ENCODE measurements around the gene TM4SF20.

TM4SF20 gene

DNA sequence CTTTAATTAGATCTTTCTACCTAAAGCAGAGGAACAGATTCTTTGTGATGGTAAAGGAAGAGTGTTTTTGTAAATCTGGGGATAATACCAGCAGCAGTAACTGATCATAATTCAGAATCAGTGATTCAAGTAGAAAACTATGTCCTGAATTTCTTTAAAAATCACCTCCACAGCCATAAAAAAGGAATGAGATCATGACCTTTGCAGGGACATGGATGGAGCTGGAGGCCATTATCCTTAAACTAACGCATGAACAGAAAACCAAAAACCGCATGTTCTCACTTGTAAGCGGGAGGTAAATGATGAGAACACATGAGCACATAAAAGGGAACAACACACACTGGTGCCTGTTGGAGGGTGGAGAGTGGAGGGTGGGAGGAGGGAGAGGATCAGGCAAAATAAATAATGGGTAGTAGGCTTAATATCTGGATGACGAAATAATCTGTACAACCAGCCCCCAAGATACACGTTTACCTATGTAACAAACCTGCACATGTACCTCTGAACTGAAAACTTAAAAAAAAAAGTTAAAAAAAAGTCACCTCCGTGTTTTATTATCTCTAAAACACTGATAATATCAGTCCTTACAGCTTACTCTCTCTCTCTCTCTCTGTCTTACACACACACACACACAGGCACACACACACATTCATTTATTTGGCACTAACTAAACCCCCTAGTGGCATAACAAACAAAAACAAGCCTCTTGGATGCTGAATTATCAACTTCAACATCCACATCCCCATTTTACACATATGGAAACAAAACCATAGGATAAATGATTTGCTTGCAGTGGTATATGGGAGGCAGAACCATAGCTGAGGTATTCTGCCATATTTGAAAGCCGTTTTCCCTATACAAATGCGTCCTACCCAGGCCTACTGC, 1.4 kb downstream of the TM4SF20 start:
- Histone ChIP-seq H3K4me1 (ENCODE audit: control insufficient read depth, insufficient read depth, low read length) (peaks cover 12% of the 10 kb centered on the region), H3K9me3 (ENCODE audit: control insufficient read depth, insufficient read depth, low read depth, low read length) (no peaks in the 10 kb centered on the region), H3K36me3 (ENCODE audit: control insufficient read depth in 2 of 2, insufficient read depth in 1 of 2, low read length in 2 of 2) (no peaks in the 10 kb centered on the region), H3K27ac (ENCODE audit: extremely low read depth, low read depth, low read length) (no peak overlapping the region), H3K4me3 (ENCODE audit: low read depth, low read length) (no peak overlapping the region)
- POLR2A ChIA-PET, result no interaction called here
- TF ChIP-seq, protein P1, sequence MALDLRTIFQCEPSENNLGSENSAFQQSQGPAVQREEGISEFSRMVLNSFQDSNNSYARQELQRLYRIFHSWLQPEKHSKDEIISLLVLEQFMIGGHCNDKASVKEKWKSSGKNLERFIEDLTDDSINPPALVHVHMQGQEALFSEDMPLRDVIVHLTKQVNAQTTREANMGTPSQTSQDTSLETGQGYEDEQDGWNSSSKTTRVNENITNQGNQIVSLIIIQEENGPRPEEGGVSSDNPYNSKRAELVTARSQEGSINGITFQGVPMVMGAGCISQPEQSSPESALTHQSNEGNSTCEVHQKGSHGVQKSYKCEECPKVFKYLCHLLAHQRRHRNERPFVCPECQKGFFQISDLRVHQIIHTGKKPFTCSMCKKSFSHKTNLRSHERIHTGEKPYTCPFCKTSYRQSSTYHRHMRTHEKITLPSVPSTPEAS (tag by site-specific recombination; IDR thresholded peaks at IDR 0.05), result peak; percentile 74
- TF ChIP-seq CTCF (tag by site-specific recombination; IDR thresholded peaks at IDR 0.05) (peak; percentile 58; the same call in 1 of the 2 replicates), ZNF660 (tag by site-specific recombination; IDR thresholded peaks at IDR 0.05) (no peak)
- CTCF ChIA-PET, result interaction anchor here (0.6 to 2.1 kb wide), 5 partner anchors 9 to 510 kb away, joined by 3 to 9 read pairs (median 3); no protein-coding TSS in a partner anchor

DNA sequence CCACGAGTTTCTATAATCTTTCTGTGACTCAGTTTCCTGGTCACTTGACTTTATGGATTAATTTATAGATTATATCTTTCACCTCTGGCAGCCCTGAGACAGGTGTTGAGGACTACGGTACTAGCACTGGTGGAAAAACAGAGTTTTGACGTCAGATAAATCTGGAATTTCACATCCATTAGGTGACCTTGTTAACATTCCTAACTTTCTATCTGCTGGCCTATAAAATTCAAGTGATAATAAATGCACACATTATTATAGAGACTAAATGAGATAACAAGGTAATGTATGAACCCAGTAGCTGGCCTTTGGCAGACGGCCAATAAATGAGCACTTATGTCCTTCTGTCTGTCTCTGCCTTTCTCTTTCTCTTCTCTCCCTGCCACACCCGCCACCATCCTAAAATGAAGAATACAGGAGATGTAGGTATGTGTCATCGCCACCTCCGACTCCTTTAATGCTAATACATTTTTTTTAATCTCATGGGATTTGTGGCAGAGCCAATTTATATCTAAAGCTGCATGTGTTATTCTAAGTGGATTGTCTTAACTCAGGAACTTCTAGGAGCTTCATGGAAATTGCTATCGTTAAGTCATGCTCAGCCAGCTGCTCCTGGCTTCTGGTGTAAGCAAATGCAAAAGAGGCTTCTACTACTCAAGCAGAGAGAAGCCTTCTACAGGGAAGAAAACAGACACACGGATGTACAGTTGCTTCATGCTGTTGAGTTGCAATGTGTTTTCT, 2.3 kb downstream of the TM4SF20 start:
- ChIA-PET CTCF (interaction anchor here (0.5 to 2.1 kb wide), 5 partner anchors 10 to 245 kb away, joined by 3 to 9 read pairs (median 3); no protein-coding TSS in a partner anchor), POLR2A (interaction anchor here (0.6 kb wide), 1 partner anchor 496 kb away, joined by 7 read pairs; no protein-coding TSS in a partner anchor)
- Histone ChIP-seq H3K9me3 (ENCODE audit: control insufficient read depth, insufficient read depth, low read depth, low read length) (no peaks in the 10 kb centered on the region), H3K27ac (ENCODE audit: extremely low read depth, low read depth, low read length) (no peak overlapping the region), H3K4me3 (ENCODE audit: low read depth, low read length) (no peak overlapping the region), H3K4me1 (ENCODE audit: control insufficient read depth, insufficient read depth, low read length) (peaks cover 12% of the 10 kb centered on the region), H3K36me3 (ENCODE audit: control insufficient read depth in 2 of 2, insufficient read depth in 1 of 2, low read length in 2 of 2) (no peaks in the 10 kb centered on the region)
- no peak for TF ChIP-seq SCRT1 (tag by site-specific recombination; IDR thresholded peaks at IDR 0.05; ENCODE audit: borderline replicate concordance)
- TF ChIP-seq ZFP41 (tag by site-specific recombination; IDR thresholded peaks at IDR 0.05; ENCODE audit: borderline replicate concordance), result no peak
- no peak for TF ChIP-seq HOXC10 (CRISPR knock-in tag; IDR thresholded peaks at IDR 0.05)
- TF ChIP-seq ZNF132 (tag by site-specific recombination; IDR thresholded peaks at IDR 0.05; ENCODE audit: borderline replicate concordance), result no peak
- TF ChIP-seq ZNF514 (tag by site-specific recombination; IDR thresholded peaks at IDR 0.05), result no peak
- no peak for TF ChIP-seq ZNF214 (tag by site-specific recombination; IDR thresholded peaks at IDR 0.05; ENCODE audit: borderline replicate concordance)
- TF ChIP-seq ZNF366 (tag by site-specific recombination; conservative IDR thresholded peaks at IDR 0.05), result 0 out of 2 replicates have a peak, but pooled peaks have one; percentile 18
- TF ChIP-seq, protein P2, sequence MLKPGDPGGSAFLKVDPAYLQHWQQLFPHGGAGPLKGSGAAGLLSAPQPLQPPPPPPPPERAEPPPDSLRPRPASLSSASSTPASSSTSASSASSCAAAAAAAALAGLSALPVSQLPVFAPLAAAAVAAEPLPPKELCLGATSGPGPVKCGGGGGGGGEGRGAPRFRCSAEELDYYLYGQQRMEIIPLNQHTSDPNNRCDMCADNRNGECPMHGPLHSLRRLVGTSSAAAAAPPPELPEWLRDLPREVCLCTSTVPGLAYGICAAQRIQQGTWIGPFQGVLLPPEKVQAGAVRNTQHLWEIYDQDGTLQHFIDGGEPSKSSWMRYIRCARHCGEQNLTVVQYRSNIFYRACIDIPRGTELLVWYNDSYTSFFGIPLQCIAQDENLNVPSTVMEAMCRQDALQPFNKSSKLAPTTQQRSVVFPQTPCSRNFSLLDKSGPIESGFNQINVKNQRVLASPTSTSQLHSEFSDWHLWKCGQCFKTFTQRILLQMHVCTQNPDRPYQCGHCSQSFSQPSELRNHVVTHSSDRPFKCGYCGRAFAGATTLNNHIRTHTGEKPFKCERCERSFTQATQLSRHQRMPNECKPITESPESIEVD (tag by site-specific recombination; IDR thresholded peaks at IDR 0.05), result peak; percentile 32; the same call in 1 of the 2 replicates
- TF ChIP-seq, protein P3, sequence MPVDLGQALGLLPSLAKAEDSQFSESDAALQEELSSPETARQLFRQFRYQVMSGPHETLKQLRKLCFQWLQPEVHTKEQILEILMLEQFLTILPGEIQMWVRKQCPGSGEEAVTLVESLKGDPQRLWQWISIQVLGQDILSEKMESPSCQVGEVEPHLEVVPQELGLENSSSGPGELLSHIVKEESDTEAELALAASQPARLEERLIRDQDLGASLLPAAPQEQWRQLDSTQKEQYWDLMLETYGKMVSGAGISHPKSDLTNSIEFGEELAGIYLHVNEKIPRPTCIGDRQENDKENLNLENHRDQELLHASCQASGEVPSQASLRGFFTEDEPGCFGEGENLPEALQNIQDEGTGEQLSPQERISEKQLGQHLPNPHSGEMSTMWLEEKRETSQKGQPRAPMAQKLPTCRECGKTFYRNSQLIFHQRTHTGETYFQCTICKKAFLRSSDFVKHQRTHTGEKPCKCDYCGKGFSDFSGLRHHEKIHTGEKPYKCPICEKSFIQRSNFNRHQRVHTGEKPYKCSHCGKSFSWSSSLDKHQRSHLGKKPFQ (tag by site-specific recombination; IDR thresholded peaks at IDR 0.05), result no peak
- TF ChIP-seq ZNF169 (tag by site-specific recombination; IDR thresholded peaks at IDR 0.05), result no peak
- TF ChIP-seq ZNF138 (tag by site-specific recombination; IDR thresholded peaks at IDR 0.05; ENCODE audit: borderline replicate concordance), result no peak
- TF ChIP-seq ZIC2 (tag by site-specific recombination; IDR thresholded peaks at IDR 0.05), result no peak
- no peak for TF ChIP-seq ZBTB17 (tag by site-specific recombination; IDR thresholded peaks at IDR 0.05)
- TF ChIP-seq ZNF670 (tag by site-specific recombination; IDR thresholded peaks at IDR 0.05; ENCODE audit: low read depth), result no peak
- TF ChIP-seq ZNF843 (tag by site-specific recombination; IDR thresholded peaks at IDR 0.05), result 0 out of 2 replicates have a peak, but pooled peaks have one; percentile 11
- no peak for TF ChIP-seq IKZF3 (tag by site-specific recombination; IDR thresholded peaks at IDR 0.05)
- no peak for TF ChIP-seq ZNF560 (tag by site-specific recombination; IDR thresholded peaks at IDR 0.05; ENCODE audit: borderline replicate concordance)
- TF ChIP-seq, protein P4, sequence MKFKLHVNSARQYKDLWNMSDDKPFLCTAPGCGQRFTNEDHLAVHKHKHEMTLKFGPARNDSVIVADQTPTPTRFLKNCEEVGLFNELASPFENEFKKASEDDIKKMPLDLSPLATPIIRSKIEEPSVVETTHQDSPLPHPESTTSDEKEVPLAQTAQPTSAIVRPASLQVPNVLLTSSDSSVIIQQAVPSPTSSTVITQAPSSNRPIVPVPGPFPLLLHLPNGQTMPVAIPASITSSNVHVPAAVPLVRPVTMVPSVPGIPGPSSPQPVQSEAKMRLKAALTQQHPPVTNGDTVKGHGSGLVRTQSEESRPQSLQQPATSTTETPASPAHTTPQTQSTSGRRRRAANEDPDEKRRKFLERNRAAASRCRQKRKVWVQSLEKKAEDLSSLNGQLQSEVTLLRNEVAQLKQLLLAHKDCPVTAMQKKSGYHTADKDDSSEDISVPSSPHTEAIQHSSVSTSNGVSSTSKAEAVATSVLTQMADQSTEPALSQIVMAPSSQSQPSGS (tag by site-specific recombination; IDR thresholded peaks at IDR 0.05; ENCODE audit: low read depth), result no peak

Data from HEK293 (cell line).